HG03103 (cell line): ENCODE results near the gene CREB5.
A peak's percentile ranks its signal among the peaks of the same experiment; 100 is the strongest.

Experiments used
- ATAC-seq: cut with Tn5 transposase; IDR thresholded peaks from one replicate; pipeline ENCODE4 v1.9.1; 2021; ENCODE audit warnings: low read depth; ENCODE audit not compliant: unreplicated experiment

CREB5 gene

DNA sequence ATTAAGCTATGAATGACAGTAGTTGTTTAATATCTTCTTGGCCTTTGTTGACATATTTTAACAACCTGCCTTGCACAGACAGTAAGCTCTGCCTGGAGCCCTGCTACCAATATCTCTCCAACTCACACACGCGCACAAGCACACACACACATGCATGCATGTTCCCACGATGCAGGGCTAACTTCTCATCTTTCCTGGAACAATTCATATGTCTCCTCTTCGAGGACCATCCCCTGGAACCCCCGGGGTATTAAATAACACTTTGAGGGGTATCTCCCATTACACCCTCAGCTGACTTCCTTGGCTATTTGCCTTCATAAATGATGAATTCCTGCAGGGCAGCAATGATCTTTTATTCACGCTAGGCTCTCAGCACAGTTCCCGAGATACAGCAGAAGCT lies 287.8 kb downstream of the CREB5 start:
- no peak for ATAC-seq

DNA sequence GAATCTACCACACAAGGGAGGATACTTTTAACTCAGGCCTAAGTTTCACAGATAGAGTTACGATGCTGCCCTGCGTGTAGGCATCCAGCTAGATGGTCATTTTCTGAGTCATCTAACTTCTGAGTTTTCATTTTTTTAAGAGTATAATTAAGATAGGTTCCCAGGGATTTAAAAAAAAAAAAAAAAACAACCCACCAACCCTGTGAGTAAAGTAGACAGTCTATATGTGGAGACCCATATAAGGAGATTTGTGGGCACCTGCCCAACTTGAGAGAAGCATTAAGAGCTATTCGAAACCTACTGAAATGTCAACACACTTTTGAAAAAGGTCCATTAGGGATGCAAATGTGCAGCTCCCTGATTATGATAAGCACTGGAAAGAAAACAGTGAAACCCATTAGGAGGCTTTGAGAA lies 288.5 kb downstream of the CREB5 start:
- no peak for ATAC-seq

DNA sequence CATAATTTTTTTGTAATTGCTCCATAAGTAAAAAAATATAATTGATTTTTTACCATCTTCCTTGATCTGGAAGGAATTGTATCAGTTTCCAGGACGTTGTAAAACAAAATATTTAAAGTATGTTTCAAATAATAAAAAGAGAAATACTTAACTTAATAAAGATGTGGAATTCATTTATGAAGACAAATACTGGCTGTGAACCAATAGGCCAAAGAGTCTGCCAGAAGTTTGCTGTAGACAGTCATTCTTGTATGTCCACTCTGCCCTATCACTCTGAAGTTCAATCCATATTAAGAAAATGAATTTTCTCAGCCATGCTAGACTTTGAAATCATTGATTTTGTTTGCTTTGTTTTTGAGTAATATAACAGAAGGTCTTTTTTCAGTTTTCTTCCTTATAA lies 289.4 kb downstream of the CREB5 start:
- no peak for ATAC-seq

DNA sequence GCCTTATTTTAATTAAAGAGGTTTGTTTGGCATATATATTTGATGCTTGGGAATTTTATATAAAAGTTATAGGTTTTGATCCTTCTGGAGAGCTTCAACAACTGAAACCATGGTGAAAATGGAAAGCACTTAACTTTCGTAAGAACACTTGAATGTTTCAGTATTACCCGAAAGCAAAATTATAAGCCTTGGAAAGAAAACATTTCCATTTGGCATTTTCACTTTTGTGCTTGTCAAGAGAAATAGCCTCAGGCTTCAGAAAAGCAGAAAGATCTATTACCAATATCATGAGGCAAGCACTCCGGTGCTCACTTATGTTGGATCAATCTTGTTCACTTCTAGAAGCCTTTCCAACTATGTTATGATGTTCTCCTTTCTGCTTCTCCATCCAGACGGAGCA lies 289.9 kb downstream of the CREB5 start:
- ATAC-seq: no peak

DNA sequence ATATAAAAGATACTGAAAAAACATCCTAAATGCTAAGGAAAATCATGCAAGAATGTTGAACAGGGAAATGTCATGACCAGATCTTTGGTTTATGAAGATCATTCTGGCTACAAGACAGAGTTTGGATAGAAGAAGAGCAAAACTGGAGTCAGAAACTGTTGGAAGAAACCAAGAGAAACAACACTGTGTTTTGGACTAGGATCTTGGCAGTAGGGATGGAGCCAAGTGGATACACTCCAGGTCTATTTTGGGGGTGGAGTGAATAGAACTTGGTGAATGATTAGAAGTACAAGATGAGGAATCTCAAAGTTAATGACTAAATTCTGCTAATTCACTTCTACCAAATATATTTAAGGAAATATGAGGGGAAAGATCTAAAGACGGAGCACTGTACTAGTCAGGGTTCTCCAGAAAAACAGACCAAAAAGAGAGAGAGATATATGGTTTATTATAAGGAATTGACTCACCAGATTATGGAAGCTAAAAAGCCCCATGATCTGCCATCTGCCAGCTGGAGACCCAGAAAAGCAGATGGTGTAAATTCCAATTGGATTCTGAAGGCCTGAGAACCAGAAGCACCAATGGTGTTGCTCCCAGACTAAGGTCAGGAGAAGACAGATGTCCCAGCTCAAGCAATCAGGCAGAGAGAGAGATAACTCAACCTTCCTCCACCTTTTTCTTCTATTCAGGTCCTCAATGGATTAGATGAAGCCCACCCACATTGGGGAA lies 290.9 kb downstream of the CREB5 start:
- no peak for ATAC-seq

DNA sequence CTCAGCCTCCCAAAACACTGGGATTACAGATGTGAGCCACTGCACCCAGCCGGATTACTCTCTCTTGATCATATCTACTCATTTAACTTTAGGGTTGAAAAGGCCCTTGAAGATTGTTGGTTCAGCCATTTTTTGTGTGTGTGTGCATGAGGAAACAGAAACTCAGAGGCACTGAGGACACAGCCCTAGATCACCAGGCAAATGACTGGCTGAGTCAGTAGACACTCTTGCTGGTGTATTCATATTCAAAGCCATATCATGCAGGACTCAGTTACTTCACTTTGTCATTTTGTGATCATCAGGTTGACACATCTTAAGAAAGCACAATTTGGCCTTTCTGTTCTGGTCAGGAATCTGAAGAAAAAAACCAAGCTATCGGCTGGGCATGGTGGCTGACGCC lies 292.4 kb downstream of the CREB5 start:
- no peak for ATAC-seq

DNA sequence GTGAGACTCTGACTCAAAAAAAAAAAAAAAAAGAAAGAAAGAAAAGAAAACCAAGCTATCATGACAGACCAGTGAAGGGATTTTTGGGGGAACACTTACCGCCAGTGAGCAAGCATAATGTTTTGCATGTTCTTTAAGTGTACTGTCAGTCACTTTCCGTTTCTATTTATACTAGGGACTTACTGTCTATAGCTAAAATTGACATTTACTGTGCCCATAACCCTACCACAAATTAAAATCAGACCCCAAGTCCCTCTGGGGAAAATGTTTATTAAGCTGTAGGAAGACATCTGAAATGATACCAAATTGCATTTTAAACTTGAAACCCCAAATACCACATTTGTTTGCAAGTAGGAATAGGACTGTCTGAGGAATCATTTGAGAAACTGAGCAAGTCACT lies 293.0 kb downstream of the CREB5 start:
- peak; percentile 62 for ATAC-seq

DNA sequence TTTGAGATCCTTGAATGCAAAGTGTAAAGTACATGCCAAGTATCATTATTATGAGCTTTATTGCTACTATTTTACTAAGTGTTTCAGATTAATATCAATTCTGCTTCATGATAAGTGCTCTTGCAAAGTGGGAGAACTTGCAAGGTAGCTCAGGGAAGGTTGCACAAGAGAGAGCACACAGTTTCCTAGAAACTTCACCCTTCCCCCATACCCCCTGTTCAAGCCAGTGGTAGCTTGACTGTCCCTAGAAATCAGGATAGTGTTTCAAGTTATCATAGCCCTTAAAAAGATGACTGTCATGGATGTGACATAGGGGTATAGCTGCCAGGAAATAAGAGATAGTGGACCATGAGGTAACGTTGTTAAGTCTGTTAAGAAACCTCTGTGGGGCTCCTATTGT lies 294.3 kb downstream of the CREB5 start:
- ATAC-seq: no peak

DNA sequence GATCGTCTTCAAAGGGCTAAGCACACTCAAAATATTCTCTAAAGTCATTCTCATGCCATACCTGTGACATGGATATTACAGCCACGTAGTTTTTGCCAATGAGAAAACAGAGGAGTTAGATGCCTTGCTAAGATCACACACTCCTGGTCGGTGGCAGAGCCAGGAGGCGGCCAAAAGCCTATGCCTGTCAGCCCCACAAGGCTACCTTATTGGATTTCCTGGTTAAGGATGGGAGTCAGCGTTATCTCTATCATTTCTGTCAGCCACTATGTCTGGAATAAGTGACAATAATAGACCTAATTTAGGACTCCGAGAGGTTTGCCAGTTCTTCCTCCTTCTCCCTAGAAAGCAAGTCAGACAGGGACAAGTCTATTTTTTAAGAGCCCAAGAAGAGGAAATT lies 295.0 kb downstream of the CREB5 start:
- no peak for ATAC-seq

DNA sequence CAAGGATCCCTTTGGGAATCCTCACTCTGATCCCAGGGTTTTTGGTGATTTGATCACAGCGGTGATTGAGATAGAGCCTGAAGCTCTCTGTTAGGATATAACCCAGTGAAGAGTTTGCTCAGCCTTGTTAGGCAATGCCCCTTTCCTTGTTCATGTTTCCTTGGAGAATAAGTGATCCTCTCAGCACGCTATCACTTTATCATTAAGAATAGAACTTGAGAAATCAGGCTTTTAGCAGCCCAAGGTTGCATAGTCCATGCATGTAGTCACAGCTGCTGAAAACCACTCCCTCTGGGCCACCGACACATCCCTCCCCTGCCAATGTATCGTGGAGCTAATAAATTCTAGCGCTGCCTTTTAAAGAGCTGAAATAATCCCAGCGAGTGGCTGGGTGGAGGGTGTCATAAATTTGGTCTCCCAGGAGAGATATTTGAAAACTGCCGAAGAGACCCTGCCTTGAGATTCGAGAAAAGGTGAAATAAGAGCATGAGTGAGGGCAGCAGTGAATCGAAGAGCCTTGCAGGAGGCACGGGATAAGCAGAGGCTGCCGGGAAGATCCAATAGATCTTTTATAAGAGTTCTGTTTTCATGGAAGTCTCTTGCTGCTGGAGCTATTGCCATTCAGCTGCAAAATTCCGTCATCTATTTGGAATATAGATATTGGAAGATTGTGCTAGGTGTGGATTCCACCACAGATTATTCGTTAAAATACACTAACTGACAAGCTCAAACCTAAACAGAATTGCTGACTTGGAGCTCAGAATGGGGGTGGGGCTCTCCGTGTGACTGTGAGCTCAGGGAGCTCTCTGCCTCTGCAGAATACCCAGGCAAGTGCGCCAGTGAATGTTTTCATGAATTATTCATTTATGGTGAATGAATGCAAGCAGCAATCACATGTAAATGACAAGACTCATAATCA lies 296.0 kb downstream of the CREB5 start:
- ATAC-seq: no peak

DNA sequence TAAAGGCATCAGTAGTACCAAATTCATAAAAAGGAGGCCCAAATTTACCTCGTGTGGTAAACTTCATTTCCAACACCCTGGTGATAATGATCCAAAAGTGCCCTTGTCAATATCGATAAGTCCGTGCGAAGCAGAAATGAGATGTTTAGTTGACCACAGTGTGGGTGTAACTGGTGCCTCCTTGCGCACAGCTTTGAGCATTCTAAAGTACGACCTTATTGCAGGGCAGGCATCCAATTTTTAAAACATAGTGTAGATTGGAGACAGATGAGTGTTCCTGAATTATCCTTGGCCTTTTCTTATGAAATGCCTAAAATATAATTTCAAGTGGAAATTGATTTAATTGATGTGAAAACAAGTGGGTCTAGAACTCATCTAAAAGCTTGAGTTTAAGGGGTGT lies 297.4 kb downstream of the CREB5 start:
- ATAC-seq: no peak

DNA sequence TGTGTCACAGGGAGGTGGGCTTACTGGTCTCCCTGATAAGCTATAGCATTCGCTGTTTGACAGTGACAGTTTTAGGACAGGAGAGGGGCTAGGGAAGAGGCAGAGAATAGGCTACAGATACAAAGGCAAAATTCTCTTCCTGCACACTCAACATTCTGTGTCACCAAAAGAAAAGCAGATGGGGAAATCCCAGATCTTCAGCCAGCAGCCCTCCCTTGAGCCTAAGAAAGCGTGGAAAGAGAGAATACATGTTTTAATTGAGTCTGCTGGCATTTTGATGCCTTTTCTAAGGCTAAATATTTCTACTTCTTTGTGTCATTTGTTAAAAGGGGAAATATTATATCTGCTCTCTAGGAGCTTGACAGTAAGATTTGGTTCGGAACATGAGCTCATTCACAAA lies 298.8 kb downstream of the CREB5 start:
- no peak for ATAC-seq

DNA sequence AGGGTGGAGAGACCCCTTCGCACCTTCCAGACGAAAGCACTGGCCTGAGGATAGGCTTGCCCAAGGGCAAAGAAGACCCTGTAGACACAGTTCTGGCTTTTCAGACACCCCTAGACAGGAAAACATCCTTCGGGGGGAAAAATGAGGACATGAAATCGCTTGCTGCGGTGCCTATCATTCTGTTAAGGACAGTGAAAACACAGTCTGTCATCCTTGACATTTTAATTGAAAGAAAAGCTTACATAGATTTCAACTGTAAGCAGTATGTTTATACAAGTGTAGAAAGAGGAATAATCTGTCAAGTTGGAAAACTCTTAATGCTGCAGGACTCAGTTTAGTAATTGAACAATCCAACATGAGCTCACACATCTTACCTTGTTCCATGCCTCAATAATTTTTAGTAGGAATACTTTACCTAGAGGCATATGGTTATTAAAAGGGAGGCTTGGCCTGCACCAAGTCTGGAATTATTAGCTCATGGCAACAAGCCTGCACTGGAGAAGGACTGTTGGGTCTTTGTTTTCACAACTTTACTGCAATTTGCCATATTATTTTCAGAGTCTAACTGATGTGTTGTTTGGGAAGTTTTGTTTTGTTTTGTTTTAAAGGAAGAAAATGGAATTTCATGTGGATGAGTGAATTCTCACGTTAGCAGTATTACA lies 302.3 kb downstream of the CREB5 start:
- ATAC-seq: no peak

DNA sequence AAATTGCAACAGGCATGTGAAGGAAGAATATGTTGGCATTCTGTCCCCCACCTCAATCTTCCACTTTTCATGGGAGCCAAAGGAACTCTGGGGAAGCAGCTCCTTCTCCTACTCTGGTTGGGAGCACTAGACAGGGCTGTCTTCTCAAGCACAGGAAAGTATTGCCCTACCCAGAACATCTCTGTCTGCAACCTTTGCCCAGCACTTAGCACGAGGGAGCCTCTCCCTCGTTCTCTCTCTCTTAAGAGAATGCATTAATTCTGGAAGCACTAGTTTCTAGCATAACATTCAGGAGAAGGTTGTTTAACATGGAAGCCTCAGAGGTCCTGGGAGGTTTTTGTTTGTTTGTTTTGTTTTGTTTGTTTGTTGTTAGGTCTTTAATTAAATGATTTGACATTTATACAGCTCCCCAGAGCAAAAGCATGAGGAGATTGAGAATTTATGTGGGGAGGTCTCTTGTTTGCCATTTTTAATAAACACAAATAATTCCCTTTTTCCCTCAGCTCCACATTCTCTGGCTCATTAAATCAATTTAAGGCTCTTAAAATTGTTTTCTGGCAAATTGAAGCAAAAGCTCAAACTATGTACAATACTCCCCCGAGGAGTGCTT lies 305.2 kb downstream of the CREB5 start:
- no peak for ATAC-seq

DNA sequence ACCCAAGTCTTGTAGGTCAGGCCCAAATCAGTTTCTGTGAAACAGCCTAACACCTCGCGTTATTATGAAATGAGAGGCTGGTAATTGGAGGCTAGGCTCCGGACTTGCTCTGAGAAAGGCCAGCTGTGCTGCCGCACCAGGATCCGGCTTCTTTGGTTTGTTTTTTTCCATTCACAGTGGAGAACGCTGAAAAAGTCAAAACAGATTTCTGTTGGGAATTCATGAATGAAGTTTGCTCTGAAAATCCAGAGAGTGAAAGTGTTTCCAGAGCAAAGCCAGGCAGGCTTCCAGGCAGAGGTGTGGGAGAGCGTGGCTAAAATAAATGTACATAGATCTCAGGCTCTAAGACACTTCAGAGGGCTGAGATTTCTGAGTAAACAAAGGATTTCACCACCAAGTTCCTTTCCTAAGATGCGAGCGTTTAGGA lies 305.8 kb downstream of the CREB5 start:
- ATAC-seq: no peak

DNA sequence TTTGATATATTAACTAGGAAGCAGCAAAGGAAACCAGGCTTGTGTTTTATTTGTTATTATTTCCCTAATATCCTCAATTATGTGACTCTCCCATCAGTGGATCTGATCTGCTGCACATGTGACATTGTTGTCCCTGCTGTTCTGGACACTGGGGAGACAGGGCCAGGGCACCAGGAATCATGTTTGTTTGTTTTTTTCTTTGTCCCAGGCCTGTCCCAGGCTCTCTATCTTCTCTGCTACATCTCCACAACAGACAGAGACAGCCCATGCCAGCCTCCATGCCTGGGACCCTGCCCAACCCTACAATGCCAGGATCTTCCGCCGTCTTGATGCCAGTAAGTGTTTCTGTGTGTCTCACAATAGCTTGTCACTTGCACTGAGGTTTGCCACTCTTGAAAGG lies 306.2 kb downstream of the CREB5 start:
- ATAC-seq: no peak

DNA sequence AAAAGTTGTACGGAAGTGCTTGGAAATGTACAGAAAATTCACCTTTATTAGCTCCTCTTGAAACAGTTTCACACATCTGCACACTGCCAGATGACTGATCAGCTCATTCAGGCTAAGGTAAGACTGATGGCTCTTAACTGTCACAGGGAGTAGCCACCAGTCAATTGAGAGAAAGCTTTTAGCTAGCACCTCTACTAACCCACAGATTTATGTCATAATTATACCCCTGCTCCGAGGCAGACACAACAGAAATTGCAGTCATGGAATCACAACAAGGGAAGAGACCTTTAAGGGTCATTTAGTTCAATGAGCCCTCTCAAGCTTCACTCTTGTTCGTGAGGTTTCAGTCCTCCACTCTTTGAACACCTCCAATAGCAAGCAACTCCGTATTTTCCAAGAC lies 310.4 kb downstream of the CREB5 start:
- ATAC-seq: no peak

DNA sequence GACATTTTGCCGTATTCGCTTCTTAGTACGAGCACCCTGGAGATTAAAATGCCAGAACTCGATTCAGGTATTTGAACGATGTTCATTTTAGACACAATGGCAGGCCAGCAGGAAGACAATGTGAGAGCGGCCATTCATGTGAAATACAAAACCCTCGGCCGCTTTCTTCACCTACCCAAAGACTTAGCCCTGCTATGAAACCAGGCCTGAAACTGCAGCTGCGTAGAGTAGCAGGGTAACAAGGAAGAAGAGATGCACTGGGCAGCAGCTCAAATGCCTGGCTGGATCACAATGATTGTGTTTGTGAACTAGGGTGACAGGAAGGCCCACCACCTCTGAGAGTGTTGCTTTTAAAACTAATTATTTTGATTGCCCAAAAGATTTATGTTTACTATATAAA lies 311.0 kb downstream of the CREB5 start:
- no peak for ATAC-seq

DNA sequence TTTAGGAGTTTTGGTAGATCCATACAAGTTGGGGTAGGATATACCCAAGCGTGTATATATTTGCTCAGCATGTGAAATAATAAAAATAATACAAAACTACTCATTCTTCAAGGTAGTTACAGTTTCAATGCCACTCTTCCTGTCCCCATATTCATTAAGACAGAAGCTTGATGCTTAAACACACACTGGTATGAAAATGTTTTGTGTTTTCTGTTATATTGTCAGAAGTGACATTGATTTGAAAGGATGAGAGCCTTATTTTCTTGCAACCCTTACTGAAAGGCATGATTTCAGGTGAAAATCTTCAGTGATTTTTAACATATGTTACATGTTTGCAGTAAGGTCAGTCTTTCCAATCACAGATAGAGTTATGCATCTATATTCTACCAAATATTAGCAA lies 312.2 kb downstream of the CREB5 start:
- ATAC-seq: no peak

DNA sequence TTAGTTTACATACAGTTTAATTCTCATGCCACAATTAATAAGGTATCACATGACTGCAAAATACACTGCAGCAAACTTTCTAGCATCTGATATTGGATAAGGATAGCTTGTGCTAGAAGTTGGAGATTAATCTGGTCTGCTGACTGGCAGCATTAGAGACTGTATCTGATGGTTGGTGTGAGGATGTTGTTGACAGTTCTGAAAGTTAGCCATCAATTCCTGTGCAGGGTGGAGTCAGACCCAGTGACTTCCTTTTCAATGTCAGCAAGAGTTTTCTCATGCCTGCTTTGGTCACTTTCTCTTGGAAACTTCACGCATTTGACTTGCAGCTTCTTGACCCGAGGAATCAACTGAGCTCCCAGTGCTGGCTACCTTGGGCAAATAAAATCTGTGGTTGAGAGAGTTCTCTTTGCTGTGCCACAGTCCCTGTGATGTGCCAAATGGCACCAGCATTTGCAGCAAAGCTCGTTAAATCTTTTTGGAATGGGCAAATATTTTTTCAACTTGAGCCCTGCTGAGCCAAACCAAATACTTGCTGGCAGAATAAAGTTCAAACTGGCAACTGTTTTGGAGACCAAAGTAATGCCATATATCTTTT lies 312.8 kb downstream of the CREB5 start:
- ATAC-seq: no peak

DNA sequence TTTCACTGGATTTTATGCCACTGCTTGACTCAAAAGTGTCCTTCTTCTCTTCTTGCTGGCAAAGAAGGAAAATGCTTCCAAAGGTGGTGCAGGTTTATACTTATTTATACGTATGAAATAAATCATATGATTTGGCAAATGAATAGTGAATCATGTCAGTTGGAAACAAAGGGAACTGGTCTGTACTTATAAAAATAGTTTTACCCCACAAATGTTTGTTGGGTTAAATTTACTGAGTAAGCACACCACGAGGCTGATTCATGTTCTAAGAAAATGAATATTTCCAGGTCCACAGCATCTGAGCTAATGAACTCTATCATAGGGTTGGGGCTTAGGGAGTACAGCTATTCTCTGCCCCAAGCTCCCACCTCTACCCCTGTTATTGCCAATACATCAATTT lies 313.6 kb downstream of the CREB5 start:
- ATAC-seq: no peak
